Dedifferentiated amniotic fluid mesenchymal stem cell (primary cell): ENCODE data around the gene SLC8A2.
A peak's percentile ranks its signal among the peaks of the same experiment; 100 is the strongest.

Experiments used
- DNase-seq: peaks from one replicate; pipeline ENCODE4 v3.0.0-alpha.2; 2016; ENCODE audit errors: extremely low spot score

SLC8A2 gene, protein sequence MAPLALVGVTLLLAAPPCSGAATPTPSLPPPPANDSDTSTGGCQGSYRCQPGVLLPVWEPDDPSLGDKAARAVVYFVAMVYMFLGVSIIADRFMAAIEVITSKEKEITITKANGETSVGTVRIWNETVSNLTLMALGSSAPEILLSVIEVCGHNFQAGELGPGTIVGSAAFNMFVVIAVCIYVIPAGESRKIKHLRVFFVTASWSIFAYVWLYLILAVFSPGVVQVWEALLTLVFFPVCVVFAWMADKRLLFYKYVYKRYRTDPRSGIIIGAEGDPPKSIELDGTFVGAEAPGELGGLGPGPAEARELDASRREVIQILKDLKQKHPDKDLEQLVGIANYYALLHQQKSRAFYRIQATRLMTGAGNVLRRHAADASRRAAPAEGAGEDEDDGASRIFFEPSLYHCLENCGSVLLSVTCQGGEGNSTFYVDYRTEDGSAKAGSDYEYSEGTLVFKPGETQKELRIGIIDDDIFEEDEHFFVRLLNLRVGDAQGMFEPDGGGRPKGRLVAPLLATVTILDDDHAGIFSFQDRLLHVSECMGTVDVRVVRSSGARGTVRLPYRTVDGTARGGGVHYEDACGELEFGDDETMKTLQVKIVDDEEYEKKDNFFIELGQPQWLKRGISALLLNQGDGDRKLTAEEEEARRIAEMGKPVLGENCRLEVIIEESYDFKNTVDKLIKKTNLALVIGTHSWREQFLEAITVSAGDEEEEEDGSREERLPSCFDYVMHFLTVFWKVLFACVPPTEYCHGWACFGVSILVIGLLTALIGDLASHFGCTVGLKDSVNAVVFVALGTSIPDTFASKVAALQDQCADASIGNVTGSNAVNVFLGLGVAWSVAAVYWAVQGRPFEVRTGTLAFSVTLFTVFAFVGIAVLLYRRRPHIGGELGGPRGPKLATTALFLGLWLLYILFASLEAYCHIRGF

DNA sequence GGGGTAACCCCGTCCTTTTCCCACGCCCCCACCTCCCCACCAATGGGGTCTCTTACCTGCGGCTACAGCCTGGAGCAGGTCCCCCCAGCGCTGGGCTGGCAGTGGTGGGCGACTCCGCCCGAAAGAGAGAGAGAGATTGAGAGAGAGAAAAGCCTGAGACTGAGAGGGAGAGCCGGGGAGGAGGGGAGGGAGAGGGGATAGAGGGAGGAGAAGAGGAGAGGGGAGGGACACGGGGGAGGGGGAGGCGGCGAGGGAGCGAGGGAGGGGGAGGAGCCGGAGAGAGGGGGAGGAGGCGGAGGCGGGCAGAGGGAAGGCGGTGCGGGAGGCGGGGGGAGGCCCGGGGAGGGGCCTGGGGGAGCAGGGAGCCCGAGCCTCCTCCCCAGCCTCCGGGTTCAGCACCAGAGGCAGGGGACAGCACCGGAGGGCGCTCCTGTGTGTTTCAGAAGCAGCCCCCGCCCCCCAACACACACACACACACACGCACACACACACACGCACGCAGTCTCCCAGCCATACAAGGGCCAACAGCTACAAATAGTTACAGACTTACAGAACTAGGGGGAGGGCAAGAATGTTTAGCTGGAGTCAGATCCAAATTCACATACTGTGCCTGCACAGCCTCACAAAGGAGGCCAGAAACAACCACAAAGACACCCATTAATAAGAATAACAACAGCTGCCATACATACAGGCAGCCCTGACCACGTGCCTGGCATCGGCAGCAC, at the start of gene SLC8A2:
TSS of gene SLC8A2 (minus strand) at position 161 of the 725 bp plus-strand sequence. CDS start 5,490 bp downstream, outside the sequence.
- no peak for DNase-seq

DNA sequence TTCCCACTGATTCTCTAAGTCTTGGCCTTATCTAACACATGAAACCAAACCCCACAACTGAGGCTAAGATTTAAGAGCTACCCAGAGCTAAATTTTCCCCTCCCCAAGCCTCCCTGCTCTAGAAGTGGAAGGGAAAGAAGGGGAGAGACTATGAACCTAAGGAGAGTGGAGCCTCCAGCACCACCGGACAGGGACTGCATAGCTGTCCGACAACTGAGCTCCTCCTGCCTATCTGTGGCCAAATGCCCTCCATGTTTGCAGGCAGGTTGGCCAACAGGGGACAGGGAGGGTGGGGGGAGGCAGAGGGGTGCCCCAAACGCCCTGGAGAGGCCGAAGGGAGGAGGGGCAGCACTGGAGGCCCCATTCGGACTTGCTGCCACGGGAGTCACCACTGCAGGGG, 49.1 kb upstream of the SLC8A2 start:
- no peak for DNase-seq

DNA sequence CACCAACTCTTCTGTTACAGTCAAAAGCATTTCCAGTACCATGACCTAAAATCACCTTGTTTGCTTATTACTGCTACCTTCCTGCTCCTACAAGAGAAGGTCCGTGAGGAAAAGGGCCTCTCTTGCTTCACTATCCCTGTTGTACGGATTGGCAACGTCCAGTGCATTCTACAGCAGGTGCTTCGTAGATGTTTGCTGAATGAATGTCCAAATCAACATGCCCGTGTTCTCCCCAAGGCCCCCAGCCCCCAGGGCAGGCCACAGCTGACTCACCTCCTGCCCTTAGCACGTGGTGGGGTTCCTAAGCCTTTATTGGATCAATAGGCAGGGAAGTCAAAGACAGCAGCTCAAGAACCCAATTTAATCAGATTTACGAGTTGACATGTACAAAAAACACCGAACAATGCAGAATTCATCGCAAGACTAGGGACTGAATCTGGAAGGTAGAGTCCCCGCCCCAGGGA, 48.7 kb upstream of the SLC8A2 start:
- DNase-seq, result no peak

DNA sequence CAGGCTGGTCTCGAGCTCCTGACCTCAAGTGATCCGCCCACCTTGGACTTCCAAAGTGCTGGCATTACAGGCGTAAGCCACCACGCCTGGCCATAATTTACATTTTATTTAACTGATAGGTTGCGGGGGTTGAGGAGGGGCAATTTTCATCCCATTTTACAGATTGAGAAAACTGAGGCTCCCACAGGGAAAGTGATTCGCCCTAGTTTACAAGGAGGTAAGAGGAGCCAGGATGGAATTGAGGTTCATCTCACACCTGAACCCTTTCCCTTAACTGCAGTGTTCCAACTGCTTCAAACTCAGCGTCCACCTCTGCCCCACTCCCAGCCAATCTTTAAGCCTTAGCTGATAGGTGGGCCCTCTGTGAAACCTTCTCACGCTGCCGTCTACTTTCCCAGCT, 47.2 kb upstream of the SLC8A2 start:
- DNase-seq, result no peak

DNA sequence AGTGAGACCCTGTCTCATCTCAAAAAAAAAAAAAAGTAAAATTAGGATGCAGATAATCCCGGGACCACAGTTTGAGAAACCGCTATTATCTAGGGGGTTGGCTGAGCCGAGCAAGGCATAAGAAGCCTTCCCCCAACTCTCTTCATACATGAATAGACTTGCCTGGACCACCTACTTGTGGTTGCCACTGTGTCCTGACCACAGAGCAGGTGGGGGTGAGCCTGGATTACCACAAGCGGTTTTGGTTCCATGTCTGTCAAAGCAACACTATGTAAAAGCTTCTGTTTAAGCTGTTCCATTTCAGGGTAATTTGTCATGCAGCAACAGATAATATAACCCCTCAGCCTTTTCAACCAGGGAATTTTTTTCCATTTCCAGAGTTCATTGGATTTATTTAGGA, 46.4 kb upstream of the SLC8A2 start:
- DNase-seq, result no peak

DNA sequence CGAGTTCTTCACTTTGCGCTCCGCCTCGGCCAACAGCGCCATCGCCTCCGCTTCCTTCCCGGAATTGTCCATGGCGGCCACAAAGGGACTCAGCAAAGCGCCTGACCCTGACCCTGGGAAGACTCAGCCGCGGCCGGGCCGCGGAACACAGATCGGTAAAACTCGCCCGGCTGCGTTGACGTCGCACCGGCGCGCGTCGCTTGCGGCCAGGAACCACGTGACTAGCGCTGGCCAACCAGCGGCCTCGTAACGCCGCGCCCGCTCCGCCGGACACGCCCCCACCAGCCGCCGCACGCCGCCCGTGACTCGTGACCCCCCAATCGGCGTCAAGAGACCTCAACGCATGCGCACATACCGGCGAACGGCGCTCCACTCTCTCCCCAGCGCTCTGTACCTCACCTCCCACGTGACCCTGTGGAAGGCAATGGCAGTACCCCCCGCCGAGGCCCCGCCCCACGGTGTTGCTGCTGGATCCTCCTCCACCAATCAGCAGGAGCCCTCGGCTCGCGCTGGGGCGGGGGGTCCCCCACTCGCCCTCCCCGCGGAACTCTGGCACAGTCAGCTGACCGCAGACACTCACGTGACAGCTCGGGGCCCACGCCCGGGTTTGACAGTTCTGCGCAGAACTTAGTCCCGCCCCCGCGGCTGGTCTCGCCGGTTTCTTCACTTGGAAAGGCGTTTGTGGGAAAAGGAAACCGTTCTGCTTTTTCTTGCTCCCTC, 43.3 kb upstream of the SLC8A2 start, which contains the start of gene NAPA:
TSS of gene NAPA (minus strand) at position 195 of the 720 bp plus-strand sequence. CDS start at position 72, 123 bp downstream.
- DNase-seq, result peak; percentile 100

DNA sequence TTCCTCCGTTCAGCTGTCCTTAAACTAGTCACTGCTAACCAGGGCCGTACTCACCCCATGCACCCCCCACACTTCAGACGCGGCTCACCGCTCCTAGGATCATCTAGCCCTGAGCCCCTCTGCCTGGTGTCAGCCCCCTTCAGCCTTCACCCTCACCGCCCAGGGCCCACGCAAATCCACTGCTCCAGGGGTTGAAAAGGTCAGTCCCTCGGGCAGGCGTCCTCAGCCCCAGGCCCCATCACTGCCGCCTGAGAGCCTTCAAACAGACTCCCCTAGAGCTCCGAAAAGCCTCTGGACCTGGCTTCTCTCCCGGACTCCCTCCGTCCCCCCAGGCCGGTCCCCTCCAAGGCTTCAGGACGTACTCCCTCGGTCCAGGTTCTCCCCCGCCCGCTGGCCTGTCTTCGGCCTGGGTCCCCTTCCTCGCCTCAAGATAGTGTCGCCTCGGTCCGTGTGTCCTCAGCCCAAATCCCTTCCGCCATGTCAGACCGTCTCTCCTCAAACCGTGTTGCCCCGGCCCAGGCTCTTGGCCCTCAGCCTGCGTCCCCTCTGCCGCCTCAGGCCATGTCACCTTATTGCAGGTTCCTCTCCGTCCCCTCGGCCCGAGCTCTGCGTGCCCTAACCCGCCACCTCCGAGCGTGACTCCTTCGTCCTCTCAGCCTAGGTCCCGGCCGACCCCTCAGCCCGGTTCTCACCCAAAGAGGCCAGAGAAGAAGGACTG, 42.6 kb upstream of the SLC8A2 start:
- DNase-seq, result no peak

DNA sequence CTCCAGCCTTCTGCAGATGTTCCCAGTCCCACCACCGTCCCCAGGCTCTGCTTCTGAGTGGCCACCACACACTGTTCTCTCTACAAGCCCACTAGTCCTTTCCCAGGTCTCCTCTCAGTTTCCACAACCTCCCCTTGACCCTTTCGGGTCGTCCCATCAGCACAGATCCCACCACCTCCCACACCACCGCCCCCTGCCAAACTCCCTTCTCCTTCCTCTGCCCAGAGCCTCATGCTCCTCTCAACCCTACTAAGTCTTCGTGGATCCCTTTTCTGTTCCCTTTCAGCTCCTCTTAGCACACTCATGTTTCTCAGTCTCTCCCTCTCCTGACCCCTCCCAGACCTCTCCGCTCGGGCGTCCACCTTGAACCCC, 41.2 kb upstream of the SLC8A2 start:
- no peak for DNase-seq

DNA sequence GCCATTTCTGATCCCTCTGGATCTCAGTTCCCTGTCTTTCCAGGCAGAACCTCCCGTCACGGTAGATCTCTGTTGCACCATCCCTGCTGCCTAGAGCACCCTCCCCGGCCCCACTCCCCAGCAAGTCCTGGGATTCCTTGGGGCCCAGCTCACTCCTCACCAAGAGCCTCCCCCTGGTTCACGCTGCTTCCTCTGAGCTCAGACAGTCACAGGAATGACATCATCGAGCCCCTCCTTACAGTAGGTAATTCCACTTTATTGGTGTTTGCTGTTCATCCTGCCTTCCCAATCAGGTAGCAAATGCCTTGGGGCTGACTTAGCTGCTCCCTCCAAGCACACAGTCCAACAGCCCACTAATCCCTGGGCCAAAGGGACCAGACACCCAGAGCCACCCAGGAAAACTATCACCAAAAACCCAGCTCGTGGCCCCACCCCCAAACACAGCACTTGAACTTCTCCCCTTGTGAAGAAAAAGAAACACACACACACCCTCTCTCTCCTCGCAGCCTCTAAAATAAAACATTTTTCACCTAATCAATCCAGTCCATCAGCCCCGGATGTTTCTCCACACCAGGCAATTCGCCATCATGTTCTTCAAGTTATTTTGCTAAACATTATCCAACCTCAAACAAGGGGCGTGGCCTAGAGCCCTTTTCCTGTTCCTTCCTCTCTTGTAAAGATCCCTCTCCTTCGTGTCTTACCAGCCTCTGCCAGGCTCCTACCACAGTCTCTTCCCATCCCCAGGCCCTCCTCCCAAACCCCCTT, 40.7 kb upstream of the SLC8A2 start:
- DNase-seq, result no peak

DNA sequence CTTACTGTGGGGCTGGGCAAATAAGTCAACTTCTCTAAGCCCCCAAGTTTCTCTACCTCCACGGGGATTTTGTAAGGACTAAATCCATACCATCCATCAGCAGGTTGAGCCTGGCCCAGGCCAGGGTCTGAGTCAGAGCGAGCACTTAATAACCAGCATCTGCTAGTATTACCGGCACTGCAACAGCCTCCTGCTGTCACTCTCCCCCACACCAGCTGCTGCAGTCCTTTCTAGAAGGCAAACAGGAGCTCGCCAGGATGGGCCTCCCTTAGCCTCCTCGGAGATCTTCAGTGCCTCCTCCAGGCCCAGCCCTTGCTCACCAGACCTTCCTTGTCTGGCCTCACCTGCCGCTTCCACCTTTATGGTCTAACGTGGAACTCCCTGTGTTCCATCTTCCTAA, 40.0 kb upstream of the SLC8A2 start:
- no peak for DNase-seq

DNA sequence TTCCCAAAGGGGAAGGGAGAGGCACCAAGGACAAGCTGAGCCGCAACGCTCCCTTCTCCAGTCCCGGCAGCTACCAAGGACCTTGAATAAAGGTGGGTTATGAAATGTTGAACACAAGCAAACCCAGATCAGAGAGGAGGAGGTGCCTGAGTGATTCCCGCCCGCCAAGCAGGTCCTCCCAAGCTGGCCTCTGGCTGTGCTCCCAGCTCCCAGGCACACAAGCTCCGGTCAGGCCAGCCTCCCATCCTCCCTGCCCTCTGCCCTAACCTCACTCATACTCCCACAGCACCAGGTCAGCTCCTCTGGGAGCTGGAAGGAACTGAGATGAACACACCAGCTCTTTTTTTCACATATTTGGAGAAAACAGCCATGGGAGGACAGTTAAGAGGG, 39.4 kb upstream of the SLC8A2 start:
- no peak for DNase-seq

DNA sequence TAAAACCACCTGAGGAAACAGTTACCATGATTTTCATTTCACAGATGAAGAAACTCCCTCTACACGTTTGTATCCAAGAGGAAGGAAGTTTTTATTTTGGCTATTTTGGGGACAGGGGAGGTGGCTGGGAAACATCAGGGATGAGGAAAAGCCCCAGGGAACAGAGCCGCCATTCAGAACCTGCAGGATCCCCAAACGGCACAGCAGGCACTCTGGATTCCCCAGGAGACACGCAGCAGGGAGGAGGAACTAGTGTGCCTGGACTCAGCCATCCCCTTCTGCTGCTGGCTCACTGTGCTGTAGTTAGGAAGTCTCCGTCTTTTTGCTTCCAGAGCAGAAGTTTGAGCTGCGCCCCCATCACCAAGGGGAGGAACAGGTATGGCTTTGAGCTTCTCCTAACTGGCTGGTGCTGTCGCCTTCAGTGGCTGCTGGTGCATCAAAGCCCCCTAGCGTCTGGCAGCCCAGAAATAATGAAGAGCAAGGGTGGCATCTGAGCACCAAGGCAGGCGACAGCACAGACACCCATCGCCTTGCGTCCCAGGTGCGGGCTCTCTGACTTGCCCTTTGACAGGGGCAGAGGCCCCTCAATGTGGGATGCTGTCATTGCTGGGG, 38.9 kb upstream of the SLC8A2 start:
- no peak for DNase-seq

DNA sequence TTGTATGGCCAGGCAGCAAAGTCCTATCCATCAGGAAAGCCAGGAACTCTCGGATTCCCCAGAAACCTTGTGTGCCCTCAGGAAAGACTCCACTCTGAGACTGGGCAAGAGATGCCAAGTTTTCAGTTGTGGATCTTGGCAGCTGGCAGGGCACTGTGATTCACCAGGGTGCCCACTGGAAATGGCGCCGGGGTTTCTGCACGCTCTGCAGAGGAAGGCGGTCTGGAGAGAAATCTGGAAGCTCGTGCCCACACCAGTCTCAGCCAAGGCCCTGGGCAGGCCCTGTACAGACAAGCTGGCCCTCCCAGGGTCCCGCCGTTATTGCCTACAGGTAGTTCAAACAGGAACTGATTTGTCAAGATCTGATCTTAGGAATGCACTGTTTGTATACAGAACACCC, 38.3 kb upstream of the SLC8A2 start:
- no peak for DNase-seq

DNA sequence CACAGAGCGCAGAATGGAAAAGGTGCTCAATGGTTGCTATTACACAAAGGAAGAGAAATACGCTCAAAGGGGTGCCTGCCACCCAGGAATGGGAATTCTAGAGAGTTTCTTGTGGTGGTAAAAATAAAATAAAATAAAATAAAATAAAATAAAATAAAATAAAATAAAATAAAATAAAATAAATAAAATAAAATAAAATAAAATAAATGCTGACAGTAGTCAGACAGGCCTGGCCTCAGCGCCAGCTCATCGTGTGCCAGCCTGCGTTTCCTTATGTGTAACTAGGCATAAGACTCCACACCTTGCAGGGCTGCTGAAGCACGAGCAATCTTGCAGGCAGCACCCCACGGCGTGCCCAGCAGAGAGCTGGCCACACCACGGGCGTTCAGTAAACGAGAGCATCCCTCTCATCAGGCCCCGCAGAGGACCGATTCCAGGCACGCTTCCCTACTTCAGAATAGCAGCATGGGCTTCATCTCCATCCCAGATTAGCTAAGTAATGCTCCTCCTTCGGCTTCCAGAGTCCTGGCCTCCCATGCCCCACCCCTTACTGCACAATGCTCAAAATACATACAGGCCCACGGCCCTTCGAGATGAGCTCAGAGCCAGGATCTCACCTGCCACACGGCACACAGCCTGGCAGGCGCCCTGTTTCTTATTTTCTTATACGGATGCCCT, 37.6 kb upstream of the SLC8A2 start:
- DNase-seq, result no peak

DNA sequence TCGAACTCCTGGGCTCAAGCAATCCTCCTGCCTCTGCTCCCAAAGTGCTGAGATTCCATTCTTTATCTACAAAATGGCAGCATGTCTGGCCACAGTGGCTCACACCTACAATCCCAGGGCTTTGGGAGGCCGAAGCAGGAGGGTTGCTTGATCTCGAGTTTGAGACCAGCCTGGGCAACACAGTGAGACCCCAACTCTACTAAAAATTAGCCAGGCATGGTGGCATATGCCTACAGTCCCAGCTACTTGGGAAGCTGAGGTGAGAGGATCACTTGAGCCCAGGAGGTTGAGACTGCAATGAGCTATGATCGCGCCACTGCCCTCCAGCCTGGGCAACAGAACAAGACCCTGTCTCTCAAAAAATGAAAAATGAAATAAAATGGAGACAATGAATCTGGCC, 37.0 kb upstream of the SLC8A2 start:
- no peak for DNase-seq

DNA sequence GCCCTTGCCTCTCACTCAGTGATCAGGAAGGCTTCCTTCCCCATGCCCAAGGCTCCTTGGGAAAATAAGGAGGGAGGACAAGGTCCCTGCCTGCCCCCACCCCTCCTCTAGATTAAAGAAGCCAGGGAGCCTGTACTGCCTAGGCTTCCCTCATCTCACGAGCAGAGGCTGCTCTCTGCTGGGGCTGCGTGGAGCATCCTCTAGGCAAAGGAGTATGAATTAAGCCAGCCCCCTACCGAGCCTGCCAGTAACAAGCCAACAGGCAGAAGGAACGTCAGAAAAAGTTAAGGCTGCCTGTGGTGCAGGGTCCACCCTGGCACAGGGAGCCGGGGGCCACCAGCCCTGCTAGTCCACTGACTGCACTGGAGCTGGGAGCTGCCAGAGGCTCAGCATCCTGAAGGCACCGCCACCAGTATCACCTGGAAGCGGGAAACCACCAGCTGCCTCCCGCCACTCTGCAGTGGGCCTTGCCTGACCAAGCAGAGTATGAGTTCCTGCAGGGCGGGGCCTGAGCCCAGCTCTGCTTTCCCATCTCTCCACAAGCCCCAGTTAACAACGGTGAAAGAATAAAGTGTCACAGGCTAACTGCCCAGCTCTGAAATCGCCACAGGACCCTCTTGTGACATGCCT, 36.3 kb upstream of the SLC8A2 start:
- no peak for DNase-seq

DNA sequence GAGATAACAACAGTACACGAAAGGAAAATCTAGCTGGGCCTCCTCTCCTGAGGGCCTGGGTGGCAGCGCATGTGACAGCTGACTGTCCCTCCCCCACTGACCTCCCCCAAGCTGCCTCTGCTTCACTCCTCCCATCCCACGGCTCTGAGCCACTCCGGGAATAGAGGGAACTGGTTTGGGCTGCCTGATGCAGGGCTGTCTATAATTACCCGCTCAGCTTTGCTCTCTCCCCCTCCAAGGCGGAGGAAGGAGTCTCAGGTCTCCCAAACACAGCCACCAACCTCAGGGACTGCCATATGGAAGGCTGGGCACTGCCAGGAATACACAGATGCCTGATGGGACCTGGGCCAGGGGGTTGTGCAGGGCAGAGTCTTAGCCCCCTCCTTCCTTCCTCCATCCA, 35.3 kb upstream of the SLC8A2 start:
- no peak for DNase-seq

DNA sequence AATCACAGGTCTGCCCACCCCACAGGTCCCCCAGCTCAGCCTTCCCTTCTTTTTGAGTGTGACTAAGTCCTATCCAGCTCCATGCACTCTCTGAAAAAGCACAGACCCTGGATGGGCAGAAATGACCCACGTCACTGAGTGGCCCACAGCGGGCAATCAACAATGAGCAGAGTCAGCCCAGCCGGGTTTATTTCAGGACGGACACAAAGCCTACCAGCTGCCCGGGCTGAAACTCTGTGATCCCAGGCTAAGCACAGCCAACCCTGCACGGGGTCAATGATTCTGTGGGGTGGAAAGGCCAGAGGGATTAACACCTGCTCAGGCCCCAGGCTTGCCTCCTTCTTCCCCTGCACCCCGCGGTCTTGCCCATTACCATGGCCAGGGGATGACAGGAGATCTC, 34.8 kb upstream of the SLC8A2 start:
- no peak for DNase-seq
